Stimulated activated CD8-positive, alpha-beta memory T cell treated with anti-CD3 and anti-CD28 coated beads, Interleukin-2, amount 100 ng/mL, for 48 hours (primary cell): ENCODE data around the gene ROM1.
A peak's percentile ranks its signal among the peaks of the same experiment; 100 is the strongest.
"Not testable (repeated sequence)": the region's sequence is repeated elsewhere in the genome, so short reads cannot be mapped to it uniquely, and the experiment has no call there.

Experiments used
- DNase-seq, 2 donors: peaks; one replicate each; pipeline ENCODE4 v3.0.0-alpha.2; 2020; ENCODE audit warnings: low read depth in 2 of 2

Gene ROM1

GRCh38 chr11:62612366-62613290, at the start of gene ROM1, which contains the start of gene EML3:
TSS of gene ROM1 (plus strand) at chr11:62613257. CDS start at chr11:62613282, 25 bp downstream.
TSS of gene EML3 (minus strand) at chr11:62612775. CDS start at chr11:62612457, 318 bp downstream.
- peak; percentile 78 to 81 for DNase-seq

- DNase-seq = no peak
Observed at GRCh38 chr11:62565100-62565802, 47.8 kb upstream of the ROM1 start.

- no peak for DNase-seq
Observed at GRCh38 chr11:62566247-62566646, 46.8 kb upstream of the ROM1 start.

- DNase-seq = no peak
Observed at GRCh38 chr11:62567018-62567633, 45.9 kb upstream of the ROM1 start.

- no peak for DNase-seq
Observed at GRCh38 chr11:62569611-62570010, 43.4 kb upstream of the ROM1 start.

- not testable (repeated sequence) for DNase-seq
Observed at GRCh38 chr11:62570903-62571302, 42.2 kb upstream of the ROM1 start.

GRCh38 chr11:62571493-62571892, 41.6 kb upstream of the ROM1 start:
- DNase-seq = not testable (repeated sequence)

- no peak for DNase-seq
Observed at GRCh38 chr11:62572431-62572830, 40.6 kb upstream of the ROM1 start.

- DNase-seq = no peak
Observed at GRCh38 chr11:62573006-62573591, 40.0 kb upstream of the ROM1 start.

GRCh38 chr11:62573592-62574362, 39.3 kb upstream of the ROM1 start, which contains the start of gene EEF1G:
TSS of gene EEF1G (minus strand) at chr11:62573891. CDS start at chr11:62573842, 49 bp downstream.
- DNase-seq = peak; percentile 93 to 95

GRCh38 chr11:62574363-62575071, 38.5 kb upstream of the ROM1 start:
- DNase-seq = no peak

GRCh38 chr11:62575156-62575555, 37.9 kb upstream of the ROM1 start:
- DNase-seq = no peak

GRCh38 chr11:62575837-62576236, 37.2 kb upstream of the ROM1 start:
- no peak for DNase-seq

- no peak for DNase-seq
Observed at GRCh38 chr11:62577046-62577714, 35.9 kb upstream of the ROM1 start.

- DNase-seq = no peak
Observed at GRCh38 chr11:62578541-62578940, 34.5 kb upstream of the ROM1 start.

- no peak for DNase-seq
Observed at GRCh38 chr11:62579252-62579651, 33.8 kb upstream of the ROM1 start.

- DNase-seq = no peak
Observed at GRCh38 chr11:62580959-62581715, 31.9 kb upstream of the ROM1 start.

- DNase-seq = not testable (repeated sequence)
Observed at GRCh38 chr11:62581735-62582134, 31.3 kb upstream of the ROM1 start.

GRCh38 chr11:62585356-62585755, 27.7 kb upstream of the ROM1 start:
- not testable (repeated sequence) for DNase-seq
